NCI-H2107 (cell line): ENCODE measurements around the gene MMAB.

Experiments used
- DNase-seq: peaks from one replicate; lab custom pipeline; 2025; lab: John Stamatoyannopoulos, UW

The MMAB gene

GRCh38 chr12:109559200-109559505, 14.2 kb downstream of the MMAB start:
- DNase-seq = no peak

- DNase-seq = no peak
Observed at GRCh38 chr12:109558374-109559199, 14.7 kb downstream of the MMAB start.

GRCh38 chr12:109557805-109558204, 15.5 kb downstream of the MMAB start:
- no peak for DNase-seq

GRCh38 chr12:109557200-109557599, 16.1 kb downstream of the MMAB start:
- no peak for DNase-seq

GRCh38 chr12:109555431-109556315, 17.6 kb downstream of the MMAB start:
- no peak for DNase-seq

- no peak for DNase-seq
Observed at GRCh38 chr12:109554761-109555160, 18.5 kb downstream of the MMAB start.

GRCh38 chr12:109553906-109554500, 19.3 kb downstream of the MMAB start:
- DNase-seq = no peak

GRCh38 chr12:109553483-109553882, 19.8 kb downstream of the MMAB start:
- no peak for DNase-seq

GRCh38 chr12:109552971-109553370, 20.3 kb downstream of the MMAB start:
- DNase-seq = no peak

GRCh38 chr12:109551108-109551507, 22.2 kb downstream of the MMAB start:
- DNase-seq = no peak

GRCh38 chr12:109550281-109550680, 23.0 kb downstream of the MMAB start:
- DNase-seq = no peak

GRCh38 chr12:109549613-109550270, 23.6 kb downstream of the MMAB start:
- DNase-seq = no peak

- no peak for DNase-seq
Observed at GRCh38 chr12:109548258-109548657, 25.0 kb downstream of the MMAB start.

- no peak for DNase-seq
Observed at GRCh38 chr12:109547286-109547685, 26.0 kb downstream of the MMAB start.

GRCh38 chr12:109545826-109546225, 27.5 kb downstream of the MMAB start:
- DNase-seq = no peak

- DNase-seq = no peak
Observed at GRCh38 chr12:109544955-109545531, 28.3 kb downstream of the MMAB start.

GRCh38 chr12:109542876-109543275, 30.4 kb downstream of the MMAB start:
- no peak for DNase-seq

GRCh38 chr12:109542014-109542413, 31.3 kb downstream of the MMAB start:
- DNase-seq = no peak

- DNase-seq = no peak
Observed at GRCh38 chr12:109541413-109541726, 31.9 kb downstream of the MMAB start.

GRCh38 chr12:109540526-109541412, 32.5 kb downstream of the MMAB start:
- DNase-seq = no peak

GRCh38 chr12:109539508-109539907, 33.8 kb downstream of the MMAB start:
- DNase-seq = no peak
